ENCODE measurements around the gene RUFY3.

The RUFY3 gene

DNA sequence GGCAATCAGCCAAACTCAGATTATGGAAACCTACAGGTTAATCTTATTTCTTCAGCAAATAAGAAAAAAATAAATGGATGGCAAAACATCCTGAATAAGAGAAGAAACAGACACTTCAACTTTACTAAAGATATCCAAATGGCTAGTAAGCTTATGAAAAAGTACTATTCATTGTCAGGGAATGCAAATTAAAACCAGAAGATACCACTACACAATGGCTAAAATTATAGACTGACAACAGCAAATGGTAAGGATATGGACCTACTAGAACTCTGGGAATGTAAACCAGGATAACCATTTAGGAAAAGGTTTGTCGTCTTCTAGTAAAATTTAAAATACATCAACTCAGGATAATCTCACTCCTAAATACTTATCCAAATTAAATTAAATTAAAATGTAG lies 93.6 kb downstream of the RUFY3 start:
- ChIA-PET POLR2A (interaction anchor here (0.6 kb wide), 1 partner anchor 113 kb away, joined by 3 read pairs; no protein-coding TSS in a partner anchor), CTCF (no interaction called here)
- peaks cover 5 to 23% of the 10 kb centered on the region in 2 experiments; a peak in 2 of 3 replicates for H3K36me3 ChIP-seq (ENCODE audit: control insufficient read depth in 2 of 2, insufficient read depth in 1 of 2, low read length in 2 of 2)
- H3K27ac ChIP-seq (ENCODE audit: extremely low read depth, low read depth, low read length), result no peak overlapping the region
- no peak for TF ChIP-seq TCF7L2 (IDR thresholded peaks at IDR 0.05; ENCODE audit: borderline replicate concordance, low read depth, low read length)
- TF ChIP-seq ZNF423 (tag by site-specific recombination; IDR thresholded peaks at IDR 0.05), result no peak
- TF ChIP-seq ZNF549 (tag by site-specific recombination; IDR thresholded peaks at IDR 0.05), result no peak
- TF ChIP-seq ZNF501 (tag by site-specific recombination; IDR thresholded peaks at IDR 0.05), result no peak
- no peak for TF ChIP-seq ZNF202 (tag by site-specific recombination; IDR thresholded peaks at IDR 0.05; ENCODE audit: borderline replicate concordance)
- TF ChIP-seq ZNF394 (tag by site-specific recombination; IDR thresholded peaks at IDR 0.05; ENCODE audit: borderline replicate concordance), result no peak
- no peak for TF ChIP-seq ZNF76 (tag by site-specific recombination; IDR thresholded peaks at IDR 0.05; ENCODE audit: borderline replicate concordance, low read depth)
- no peak for TF ChIP-seq ZNF175 (tag by site-specific recombination; IDR thresholded peaks at IDR 0.05)
- TF ChIP-seq, protein P1, sequence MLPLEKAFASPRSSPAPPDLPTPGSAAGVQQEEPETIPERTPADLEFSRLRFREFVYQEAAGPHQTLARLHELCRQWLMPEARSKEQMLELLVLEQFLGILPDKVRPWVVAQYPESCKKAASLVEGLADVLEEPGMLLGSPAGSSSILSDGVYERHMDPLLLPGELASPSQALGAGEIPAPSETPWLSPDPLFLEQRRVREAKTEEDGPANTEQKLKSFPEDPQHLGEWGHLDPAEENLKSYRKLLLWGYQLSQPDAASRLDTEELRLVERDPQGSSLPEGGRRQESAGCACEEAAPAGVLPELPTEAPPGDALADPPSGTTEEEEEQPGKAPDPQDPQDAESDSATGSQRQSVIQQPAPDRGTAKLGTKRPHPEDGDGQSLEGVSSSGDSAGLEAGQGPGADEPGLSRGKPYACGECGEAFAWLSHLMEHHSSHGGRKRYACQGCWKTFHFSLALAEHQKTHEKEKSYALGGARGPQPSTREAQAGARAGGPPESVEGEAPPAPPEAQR (tag by site-specific recombination; IDR thresholded peaks at IDR 0.05), result no peak
- no peak for TF ChIP-seq ZNF658 (tag by site-specific recombination; IDR thresholded peaks at IDR 0.05)
- no peak for TF ChIP-seq GLIS1 (tag by site-specific recombination; IDR thresholded peaks at IDR 0.05)
- TF ChIP-seq HOXC10 (CRISPR knock-in tag; IDR thresholded peaks at IDR 0.05), result no peak
- no peak for TF ChIP-seq ZNF560 (tag by site-specific recombination; IDR thresholded peaks at IDR 0.05; ENCODE audit: borderline replicate concordance)
- H3K4me3 ChIP-seq (ENCODE audit: low read depth, low read length), result no peak overlapping the region
- no peaks in the 10 kb centered on the region for H3K9me3 ChIP-seq (ENCODE audit: control insufficient read depth, insufficient read depth, low read depth, low read length)
- no peaks in the 10 kb centered on the region for H3K4me1 ChIP-seq (ENCODE audit: control insufficient read depth, insufficient read depth, low read length)

DNA sequence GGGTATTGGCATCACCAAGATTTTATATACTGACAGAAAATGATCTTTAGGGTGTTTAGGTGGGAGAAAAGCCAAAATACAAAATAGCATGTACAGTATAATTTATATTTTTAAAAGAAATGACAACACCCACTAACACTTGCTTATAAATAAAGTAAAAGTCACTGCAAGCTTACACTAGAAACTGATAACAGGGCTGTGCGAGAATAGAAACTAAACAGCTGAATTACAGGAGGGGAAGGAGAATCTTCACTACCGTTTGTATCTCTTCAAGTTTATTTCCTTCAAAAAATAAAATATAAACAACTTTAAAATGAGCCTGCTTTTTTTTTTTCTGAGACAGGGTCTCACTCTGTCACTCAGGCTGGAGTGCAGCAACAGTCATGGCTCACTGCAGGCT lies 95.1 kb downstream of the RUFY3 start:
- Histone ChIP-seq H3K27ac (ENCODE audit: extremely low read depth, low read depth, low read length) (no peak overlapping the region), H3K4me1 (ENCODE audit: control insufficient read depth, insufficient read depth, low read length) (no peaks in the 10 kb centered on the region), H3K36me3 (ENCODE audit: control insufficient read depth in 2 of 2, insufficient read depth in 1 of 2, low read length in 2 of 2) (peaks cover 14 to 36% of the 10 kb centered on the region in 2 experiments), H3K9me3 (ENCODE audit: control insufficient read depth, insufficient read depth, low read depth, low read length) (no peaks in the 10 kb centered on the region), H3K4me3 (ENCODE audit: low read depth, low read length) (no peak overlapping the region)
- ChIA-PET CTCF (no interaction called here), POLR2A (no interaction called here)
- TF ChIP-seq ZNF24 (tag by site-specific recombination; IDR thresholded peaks at IDR 0.05), result no peak
- TF ChIP-seq ZNF510 (tag by site-specific recombination; IDR thresholded peaks at IDR 0.05; ENCODE audit: insufficient replicate concordance), result no peak
- no peak for TF ChIP-seq ZNF777 (tag by site-specific recombination; IDR thresholded peaks at IDR 0.05; ENCODE audit: borderline replicate concordance)
- TF ChIP-seq ZNF433 (tag by site-specific recombination; IDR thresholded peaks at IDR 0.05; ENCODE audit: low read depth), result no peak
- TF ChIP-seq, protein P1 (tag by site-specific recombination; IDR thresholded peaks at IDR 0.05), result no peak
- TF ChIP-seq, protein P2, sequence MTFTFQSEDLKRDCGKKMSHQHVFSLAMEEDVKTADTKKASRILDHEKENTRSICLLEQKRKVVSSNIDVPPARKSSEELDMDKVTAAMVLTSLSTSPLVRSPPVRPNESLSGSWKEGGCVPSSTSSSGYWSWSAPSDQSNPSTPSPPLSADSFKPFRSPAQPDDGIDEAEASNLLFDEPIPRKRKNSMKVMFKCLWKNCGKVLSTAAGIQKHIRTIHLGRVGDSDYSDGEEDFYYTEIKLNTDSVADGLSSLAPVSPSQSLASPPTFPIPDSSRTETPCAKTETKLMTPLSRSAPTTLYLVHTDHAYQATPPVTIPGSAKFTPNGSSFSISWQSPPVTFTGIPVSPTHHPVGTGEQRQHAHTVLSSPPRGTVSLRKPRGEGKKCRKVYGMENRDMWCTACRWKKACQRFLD (tag by site-specific recombination; IDR thresholded peaks at IDR 0.05), result no peak
- TF ChIP-seq ZSCAN30 (tag by site-specific recombination; IDR thresholded peaks at IDR 0.05), result no peak
- no peak for TF ChIP-seq ZNF580 (tag by site-specific recombination; IDR thresholded peaks at IDR 0.05)
- no peak for TF ChIP-seq ZNF561 (tag by site-specific recombination; IDR thresholded peaks at IDR 0.05; ENCODE audit: borderline replicate concordance)
- no peak for TF ChIP-seq SALL2 (tag by site-specific recombination; IDR thresholded peaks at IDR 0.05; ENCODE audit: borderline replicate concordance)
